Measurements from ENCODE around the gene IL26.

DNA sequence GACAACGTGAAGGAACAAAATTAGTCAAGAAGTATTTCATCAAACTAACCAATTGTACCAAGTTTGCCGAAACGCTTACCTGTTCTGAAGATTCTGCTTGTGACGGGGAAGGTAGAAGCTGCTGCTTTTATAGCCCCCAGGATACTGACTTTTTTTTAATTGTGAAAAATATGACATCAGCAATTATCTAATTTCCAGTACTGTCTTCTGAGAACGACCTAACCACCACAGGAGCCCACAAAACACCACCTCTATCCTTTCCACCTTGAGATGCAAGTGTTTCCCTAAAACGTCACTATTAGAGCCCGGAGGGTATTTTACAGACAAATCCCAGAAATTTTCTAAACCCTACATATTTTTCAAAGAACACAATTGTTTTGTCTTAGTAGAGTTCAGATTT, 27.9 kb upstream of the IL26 start, which contains the start of gene IL22:
- TF ChIP-seq, protein P1, sequence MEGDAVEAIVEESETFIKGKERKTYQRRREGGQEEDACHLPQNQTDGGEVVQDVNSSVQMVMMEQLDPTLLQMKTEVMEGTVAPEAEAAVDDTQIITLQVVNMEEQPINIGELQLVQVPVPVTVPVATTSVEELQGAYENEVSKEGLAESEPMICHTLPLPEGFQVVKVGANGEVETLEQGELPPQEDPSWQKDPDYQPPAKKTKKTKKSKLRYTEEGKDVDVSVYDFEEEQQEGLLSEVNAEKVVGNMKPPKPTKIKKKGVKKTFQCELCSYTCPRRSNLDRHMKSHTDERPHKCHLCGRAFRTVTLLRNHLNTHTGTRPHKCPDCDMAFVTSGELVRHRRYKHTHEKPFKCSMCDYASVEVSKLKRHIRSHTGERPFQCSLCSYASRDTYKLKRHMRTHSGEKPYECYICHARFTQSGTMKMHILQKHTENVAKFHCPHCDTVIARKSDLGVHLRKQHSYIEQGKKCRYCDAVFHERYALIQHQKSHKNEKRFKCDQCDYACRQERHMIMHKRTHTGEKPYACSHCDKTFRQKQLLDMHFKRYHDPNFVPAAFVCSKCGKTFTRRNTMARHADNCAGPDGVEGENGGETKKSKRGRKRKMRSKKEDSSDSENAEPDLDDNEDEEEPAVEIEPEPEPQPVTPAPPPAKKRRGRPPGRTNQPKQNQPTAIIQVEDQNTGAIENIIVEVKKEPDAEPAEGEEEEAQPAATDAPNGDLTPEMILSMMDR (IDR thresholded peaks at IDR 0.05) = no peak
- no peak for TF ChIP-seq POLR2A (IDR thresholded peaks at IDR 0.05)

All from upper lobe of left lung (tissue), 4 donors.